LNCaP clone FGC (cell line): ENCODE results near the gene ANXA2R.
A peak's percentile ranks its signal among the peaks of the same experiment; 100 is the strongest.

Source experiments
- DNase-seq: peaks from one replicate; pipeline ENCODE4 v3.0.0-alpha.2; 2011; ENCODE audit warnings: low read depth
- H3K4me3 ChIP-seq: 2 replicates; pipeline ENCODE4 v1.5.1; 2011; ENCODE audit warnings: mild to moderate bottlenecking, low read depth, low read length, control low read depth
- TF ChIP-seq, protein P1 (sequence below): IDR thresholded peaks from 2 replicates; pipeline ENCODE4 v1.5.1; 2012; ENCODE audit warnings: mild to moderate bottlenecking; ENCODE audit not compliant: control insufficient read depth, insufficient read depth; ENCODE audit errors: extremely low read depth

Gene ANXA2R

DNA sequence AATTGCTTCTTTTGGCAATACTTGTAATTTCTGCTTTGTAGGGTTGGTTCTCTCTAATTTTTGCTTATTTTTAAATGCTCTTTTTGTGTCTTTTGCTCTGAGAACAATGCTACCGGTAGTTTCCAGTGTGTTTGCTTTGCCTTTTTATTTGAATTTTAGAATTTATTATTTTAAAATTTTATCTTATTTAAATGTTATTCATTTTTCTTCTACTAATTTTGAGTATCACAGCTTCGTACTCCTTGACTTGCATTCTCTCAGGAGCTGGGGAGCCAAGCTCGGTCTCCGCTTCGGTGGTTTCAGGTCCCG lies 45.9 kb downstream of the ANXA2R start:
- H3K4me3 ChIP-seq = peak overlapping the region; percentile 49
- DNase-seq = no peak
- TF ChIP-seq, protein P1, sequence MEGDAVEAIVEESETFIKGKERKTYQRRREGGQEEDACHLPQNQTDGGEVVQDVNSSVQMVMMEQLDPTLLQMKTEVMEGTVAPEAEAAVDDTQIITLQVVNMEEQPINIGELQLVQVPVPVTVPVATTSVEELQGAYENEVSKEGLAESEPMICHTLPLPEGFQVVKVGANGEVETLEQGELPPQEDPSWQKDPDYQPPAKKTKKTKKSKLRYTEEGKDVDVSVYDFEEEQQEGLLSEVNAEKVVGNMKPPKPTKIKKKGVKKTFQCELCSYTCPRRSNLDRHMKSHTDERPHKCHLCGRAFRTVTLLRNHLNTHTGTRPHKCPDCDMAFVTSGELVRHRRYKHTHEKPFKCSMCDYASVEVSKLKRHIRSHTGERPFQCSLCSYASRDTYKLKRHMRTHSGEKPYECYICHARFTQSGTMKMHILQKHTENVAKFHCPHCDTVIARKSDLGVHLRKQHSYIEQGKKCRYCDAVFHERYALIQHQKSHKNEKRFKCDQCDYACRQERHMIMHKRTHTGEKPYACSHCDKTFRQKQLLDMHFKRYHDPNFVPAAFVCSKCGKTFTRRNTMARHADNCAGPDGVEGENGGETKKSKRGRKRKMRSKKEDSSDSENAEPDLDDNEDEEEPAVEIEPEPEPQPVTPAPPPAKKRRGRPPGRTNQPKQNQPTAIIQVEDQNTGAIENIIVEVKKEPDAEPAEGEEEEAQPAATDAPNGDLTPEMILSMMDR = no peak

DNA sequence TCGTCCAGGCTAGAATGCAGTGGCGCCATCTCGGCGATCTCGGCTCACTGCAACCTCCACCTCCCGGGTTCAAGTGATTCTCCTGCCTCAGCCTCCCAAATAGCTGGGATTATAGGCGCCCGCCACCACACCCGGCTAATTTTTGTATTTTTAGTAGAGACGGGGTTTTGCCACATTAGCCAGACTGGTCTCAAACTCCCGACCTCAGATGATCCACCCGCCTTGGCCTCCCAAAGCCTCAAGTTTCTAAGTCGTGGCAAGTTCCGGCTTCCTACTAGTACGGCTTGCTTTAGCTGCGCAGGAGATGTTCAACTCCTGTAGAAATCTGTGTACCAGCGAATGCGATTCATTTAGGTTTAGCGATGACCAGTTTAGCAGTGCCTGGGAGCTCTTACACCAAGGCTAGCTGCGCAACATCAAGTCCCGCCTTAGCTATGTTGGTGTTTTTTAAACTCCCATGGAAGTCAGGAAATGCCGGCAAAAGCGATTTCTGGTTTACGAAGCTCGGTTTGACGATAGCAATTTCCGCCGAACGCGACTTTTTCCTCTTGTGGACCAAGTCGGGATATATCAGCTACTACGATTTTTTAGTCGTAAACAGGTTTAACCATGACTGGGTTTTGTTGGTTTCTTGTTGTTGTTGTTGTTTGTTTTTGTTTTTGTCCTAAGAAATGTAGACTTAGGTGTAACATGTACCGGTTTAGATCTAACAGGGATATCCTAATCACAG lies 46.4 kb downstream of the ANXA2R start:
- TF ChIP-seq, protein P1 = no peak
- no peak for DNase-seq

DNA sequence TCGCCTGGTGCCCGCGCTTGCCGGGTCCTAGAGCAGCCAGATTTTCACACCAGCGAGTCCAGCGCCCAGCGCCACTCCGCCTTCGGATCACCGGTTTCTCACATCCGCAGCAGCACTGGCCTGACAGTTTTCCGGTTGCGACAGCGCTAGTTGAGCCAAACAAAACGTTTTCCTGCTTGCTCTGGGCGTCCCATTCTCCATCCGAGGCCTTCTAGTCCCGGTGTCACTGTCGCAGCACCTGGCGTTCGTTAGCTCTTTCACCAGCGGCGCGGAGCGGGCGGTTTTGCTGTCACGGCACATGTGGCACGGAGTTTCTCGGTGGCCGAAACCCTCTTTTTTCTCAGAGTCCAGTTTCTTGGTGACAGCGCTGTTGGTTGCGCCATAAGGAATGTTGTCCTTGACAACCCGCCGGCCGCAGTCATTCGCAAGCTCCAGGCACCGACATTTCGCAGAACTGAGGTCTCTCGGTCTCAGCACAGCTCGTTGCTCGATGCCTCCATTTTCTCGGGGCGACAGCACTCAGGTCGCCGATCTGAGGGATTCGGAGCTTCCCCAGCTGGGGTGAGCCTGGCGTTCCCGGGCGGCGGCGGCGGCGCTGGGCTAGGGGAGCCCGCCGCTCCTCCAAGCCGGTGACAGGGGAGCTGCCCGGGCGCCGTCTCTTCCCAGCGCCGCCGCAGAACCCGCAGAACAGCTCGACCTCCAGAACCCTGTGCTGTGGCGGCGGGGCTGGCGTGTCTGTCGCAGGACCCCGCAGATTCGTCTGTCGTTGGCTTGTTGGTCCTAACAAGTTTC lies 47.8 kb downstream of the ANXA2R start:
- H3K4me3 ChIP-seq = no peak overlapping the region
- TF ChIP-seq, protein P1 = no peak
- DNase-seq = no peak

More for the DNA sequence above, 46.4 kb downstream of the ANXA2R start:
- H3K4me3 ChIP-seq = no peak overlapping the region

DNA sequence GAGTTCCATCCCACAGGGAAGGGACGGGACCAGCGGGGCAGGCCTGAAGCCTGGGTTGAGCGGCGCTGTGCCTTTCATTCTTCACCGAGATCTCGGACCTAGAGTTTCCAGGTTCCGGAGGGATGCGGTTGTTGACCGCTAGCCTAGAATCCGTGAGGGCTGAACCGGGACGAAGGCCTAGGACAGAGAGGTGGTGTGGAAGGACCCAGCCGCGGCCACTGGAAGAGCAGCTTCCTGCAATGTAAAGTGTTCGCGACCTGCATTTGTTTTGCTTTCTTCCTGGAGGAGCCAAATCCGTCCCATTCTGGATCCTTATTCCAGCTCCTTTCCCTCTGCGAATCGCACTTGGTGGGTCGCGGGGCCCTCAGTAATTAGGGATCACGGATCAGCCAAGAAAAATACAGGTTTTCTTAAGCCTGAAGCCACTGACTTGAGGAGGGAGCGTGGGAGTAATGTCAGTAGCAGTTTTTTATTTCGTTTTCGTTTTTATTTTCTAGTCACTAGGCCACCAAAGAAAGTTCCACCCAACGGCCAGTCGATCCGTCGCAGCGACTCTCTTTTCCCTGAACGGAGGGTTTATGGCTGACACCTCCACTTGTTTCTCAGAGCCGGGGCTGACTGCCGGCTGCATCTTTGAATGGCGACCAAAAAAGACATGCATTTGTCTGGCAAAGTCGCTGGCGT lies 48.6 kb downstream of the ANXA2R start:
- DNase-seq = no peak
- TF ChIP-seq, protein P1 = no peak
- H3K4me3 ChIP-seq = no peak overlapping the region

DNA sequence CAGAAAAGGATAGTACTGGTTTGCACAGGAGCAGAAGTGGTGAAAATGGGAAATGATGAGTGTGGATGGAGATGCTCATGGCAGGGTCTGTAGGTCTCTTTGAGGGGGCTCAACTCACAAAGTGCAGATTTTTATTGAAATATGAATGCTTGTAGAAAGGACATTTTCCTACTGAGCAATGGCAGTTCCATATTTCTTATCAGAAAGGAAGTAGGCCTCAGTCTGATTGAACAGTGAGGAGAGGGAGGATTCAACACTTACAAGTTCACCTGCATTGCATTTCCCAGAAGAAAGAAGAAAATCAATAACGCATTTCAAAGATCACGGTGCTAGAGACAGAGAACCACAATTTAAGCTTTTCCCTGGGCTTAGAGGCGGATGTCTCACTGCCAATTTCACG lies 49.2 kb downstream of the ANXA2R start:
- no peak for DNase-seq
- TF ChIP-seq, protein P1 = no peak
- no peak overlapping the region for H3K4me3 ChIP-seq
